NB4 (cell line): Measurements from ENCODE around the gene DGKD.

Source experiments
- CTCF ChIP-seq: IDR thresholded peaks from one replicate; pipeline ENCODE4 v1.5.1; 2012; ENCODE audit warnings: low read depth, low read length
- MAX ChIP-seq: IDR thresholded peaks from 2 replicates; pipeline ENCODE4 v1.6.1; 2011; ENCODE audit warnings: low read depth, low read length
- MYC ChIP-seq: IDR thresholded peaks from 2 replicates; pipeline ENCODE4 v1.6.1; 2011; ENCODE audit warnings: low read depth, low read length
- POLR2A ChIP-seq: IDR thresholded peaks from 2 replicates; pipeline ENCODE4 v1.6.1; 2011; ENCODE audit warnings: mild to moderate bottlenecking; ENCODE audit not compliant: insufficient read length; ENCODE audit errors: extremely low read depth

- TF ChIP-seq CTCF = no peak
- TF ChIP-seq POLR2A = no peak
- TF ChIP-seq MAX = no peak
- TF ChIP-seq MYC = no peak
Measured at GRCh38 chr2:233428008-233428407, 73.7 kb downstream of the DGKD start.
